H9 (cell line): ENCODE results near the gene DCLK2. TPM values are rescaled to one million over a fixed set of nuclear protein-coding genes. Genes with fewer than 3 reads are reported as not detected.

Experiments used
- DNase-seq: peaks from one replicate; pipeline ENCODE4 v3.0.0-alpha.2; 2017
- H2AFZ ChIP-seq: one replicate; pipeline ENCODE4 v1.6.1; 2013; ENCODE audit warnings: mild to moderate bottlenecking, low read length, control low read depth, moderate library complexity
- H2AK5ac ChIP-seq: 2 replicates; pipeline ENCODE4 v1.6.1; 2013; ENCODE audit warnings: low read length, control low read depth, mixed read lengths; ENCODE audit not compliant: insufficient read length
- H2BK120ac ChIP-seq: one replicate; pipeline ENCODE4 v1.6.1; 2013; ENCODE audit warnings: low read depth, mild to moderate bottlenecking, low read length, control low read depth, inconsistent platforms; ENCODE audit not compliant: poor library complexity, severe bottlenecking
- H2BK12ac ChIP-seq: 2 replicates; pipeline ENCODE4 v1.6.1; 2013; ENCODE audit warnings: low read length, control low read depth, mixed read lengths, low read depth; ENCODE audit not compliant: insufficient read length
- H2BK15ac ChIP-seq: 2 replicates; pipeline ENCODE4 v1.6.1; 2013; ENCODE audit warnings: low read depth, low read length, control low read depth
- H2BK20ac ChIP-seq: one replicate; pipeline ENCODE4 v1.6.1; 2013; ENCODE audit warnings: low read depth, mild to moderate bottlenecking, low read length, control low read depth, inconsistent platforms; ENCODE audit not compliant: poor library complexity, severe bottlenecking
- H2BK5ac ChIP-seq: 2 replicates; pipeline ENCODE4 v1.6.1; 2013; ENCODE audit warnings: low read length, control low read depth, mixed read lengths; ENCODE audit not compliant: insufficient read length
- H3K14ac ChIP-seq: 2 replicates; pipeline ENCODE4 v1.6.1; 2013; ENCODE audit warnings: low read length, control low read depth; ENCODE audit not compliant: insufficient read depth
- H3K18ac ChIP-seq: 2 replicates; pipeline ENCODE4 v1.6.1; 2013; ENCODE audit warnings: low read depth, mild to moderate bottlenecking, mixed read lengths, low read length, control low read depth; ENCODE audit not compliant: insufficient read length
- H3K23ac ChIP-seq: 2 replicates; pipeline ENCODE4 v1.6.1; 2013; ENCODE audit warnings: low read length, control low read depth, mixed read lengths, low read depth; ENCODE audit not compliant: insufficient read length
- H3K23me2 ChIP-seq: 2 replicates; pipeline ENCODE4 v1.6.1; 2013; ENCODE audit warnings: low read depth, mild to moderate bottlenecking, mixed read lengths, low read length, control low read depth; ENCODE audit not compliant: insufficient read length, poor library complexity, severe bottlenecking
- H3K27ac ChIP-seq: 2 replicates; pipeline ENCODE4 v1.5.1; 2013; ENCODE audit warnings: low read length, control low read depth, mixed read lengths, low read depth; ENCODE audit not compliant: insufficient read length
- H3K27me3 ChIP-seq: 2 replicates; pipeline ENCODE4 v1.6.1; 2013; ENCODE audit warnings: low read length, control low read depth, inconsistent platforms; ENCODE audit not compliant: insufficient read depth
- H3K4ac ChIP-seq: 2 replicates; pipeline ENCODE4 v1.6.1; 2013; ENCODE audit warnings: low read depth, mild to moderate bottlenecking, control low read depth, inconsistent platforms, low read length, moderate library complexity
- H3K4me1 ChIP-seq: 2 replicates; pipeline ENCODE4 v1.6.1; 2013; ENCODE audit warnings: low read length, control low read depth, inconsistent platforms; ENCODE audit not compliant: insufficient read depth
- H3K4me2 ChIP-seq: 2 replicates; pipeline ENCODE4 v1.6.1; 2013; ENCODE audit warnings: low read length, control low read depth, mixed read lengths; ENCODE audit not compliant: insufficient read length, insufficient read depth
- H3K56ac ChIP-seq: 2 replicates; pipeline ENCODE4 v1.6.1; 2013; ENCODE audit warnings: low read depth, mild to moderate bottlenecking, mixed read lengths, low read length, control low read depth; ENCODE audit not compliant: insufficient read length
- H3K79me1 ChIP-seq: 2 replicates; pipeline ENCODE4 v1.6.1; 2013; ENCODE audit warnings: low read depth, mild to moderate bottlenecking, moderate library complexity, low read length, control low read depth, inconsistent platforms; ENCODE audit not compliant: insufficient read depth, poor library complexity, severe bottlenecking
- H3K79me2 ChIP-seq: 2 replicates; pipeline ENCODE4 v1.6.1; 2013; ENCODE audit warnings: low read length, control low read depth, inconsistent platforms; ENCODE audit not compliant: insufficient read depth
- H3K9ac ChIP-seq: 2 replicates; pipeline ENCODE4 v1.6.1; 2013; ENCODE audit warnings: low read length, control low read depth, mixed read lengths; ENCODE audit not compliant: insufficient read length; ENCODE audit errors: extremely low read depth
- H3K9me3 ChIP-seq: one replicate; pipeline ENCODE4 v1.6.1; 2013; ENCODE audit warnings: low read depth, low read length, inconsistent platforms; ENCODE audit not compliant: control insufficient read depth
- H3T11ph ChIP-seq: one replicate; pipeline ENCODE4 v1.6.1; 2013; ENCODE audit warnings: mild to moderate bottlenecking, low read length, control low read depth, inconsistent platforms
- H4K20me1 ChIP-seq: one replicate; pipeline ENCODE4 v1.6.1; 2013; ENCODE audit not compliant: control insufficient read depth, insufficient read length, insufficient read depth
- H4K5ac ChIP-seq: 2 replicates; pipeline ENCODE4 v1.6.1; 2013; ENCODE audit warnings: low read depth, mild to moderate bottlenecking, mixed read lengths, low read length, control low read depth; ENCODE audit not compliant: insufficient read length
- H4K8ac ChIP-seq: replicated peaks from 2 replicates; pipeline ENCODE4 v1.6.1; 2013; ENCODE audit warnings: low read length, control low read depth, mixed read lengths, low read depth; ENCODE audit not compliant: insufficient read length
- H4K91ac ChIP-seq: 2 replicates; pipeline ENCODE4 v1.6.1; 2013; ENCODE audit warnings: low read depth, mild to moderate bottlenecking, moderate library complexity, mixed read lengths, low read length, control low read depth; ENCODE audit not compliant: insufficient read length
- H3K27ac Mint-ChIP-seq, 3 experiments: 2 replicates in 2 of 3; 3 replicates in 1 of 3; pipeline ENCODE4 v1.8.0; 2020 to 2021; ENCODE audit warnings: mixed read lengths in 3 of 3, mild to moderate bottlenecking in 1 of 3, moderate library complexity in 1 of 3
- H3K27me3 Mint-ChIP-seq: 2 replicates; pipeline ENCODE4 v1.8.0; 2021; ENCODE audit warnings: low read depth, mild to moderate bottlenecking, moderate library complexity, mixed read lengths
- H3K36me3 Mint-ChIP-seq, 3 experiments: 2 replicates in 2 of 3; 3 replicates in 1 of 3; pipeline ENCODE4 v1.8.0; 2020 to 2021; ENCODE audit warnings: low read depth in 3 of 3, mixed read lengths in 3 of 3; ENCODE audit not compliant: insufficient read depth in 1 of 3
- H3K4me1 Mint-ChIP-seq, 2 experiments: 2 replicates each; pipeline ENCODE4 v1.8.0; 2020; ENCODE audit warnings: mixed read lengths in 2 of 2
- H3K4me3 Mint-ChIP-seq, 2 experiments: 2 replicates in 1 of 2; 3 replicates in 1 of 2; pipeline ENCODE4 v1.8.0; 2020 to 2021; ENCODE audit warnings: mild to moderate bottlenecking in 2 of 2, mixed read lengths in 2 of 2, moderate library complexity in 1 of 2
- H3K9me3 Mint-ChIP-seq, 2 experiments: 2 replicates in 1 of 2; 3 replicates in 1 of 2; pipeline ENCODE4 v1.8.0; 2020; ENCODE audit warnings: mild to moderate bottlenecking in 2 of 2, mixed read lengths in 2 of 2, moderate library complexity in 1 of 2
- WGBS: extraction: QIAGEN DNeasy Blood & Tissue Kit; methylation state at CpG from one replicate; pipeline ENCODE4 v1.1.7; 2013; ENCODE audit warnings: missing lambda C conversion rate, low lambda C conversion rate, mixed read lengths; ENCODE audit not compliant: insufficient read length; ENCODE audit errors: extremely low coverage; 5-methylcytosine and 5-hydroxymethylcytosine counted together
- total RNA-seq: library from RNA; stranded (reverse); gene quantifications from 2 replicates; pipeline ENCODE4 v1.2.1, GENCODE V29; 2021
- TF ChIP-seq, protein P1 (sequence below): fragments of 200-600 bp; sonication (generic); conservative IDR thresholded peaks from 3 replicates; pipeline ENCODE4 v1.8.0; 2021; ENCODE audit warnings: antibody characterized with exemption, mild to moderate bottlenecking

Gene DCLK2
- total RNA-seq, 1 experiment from 2014 or later: 0.33 TPM

DNA sequence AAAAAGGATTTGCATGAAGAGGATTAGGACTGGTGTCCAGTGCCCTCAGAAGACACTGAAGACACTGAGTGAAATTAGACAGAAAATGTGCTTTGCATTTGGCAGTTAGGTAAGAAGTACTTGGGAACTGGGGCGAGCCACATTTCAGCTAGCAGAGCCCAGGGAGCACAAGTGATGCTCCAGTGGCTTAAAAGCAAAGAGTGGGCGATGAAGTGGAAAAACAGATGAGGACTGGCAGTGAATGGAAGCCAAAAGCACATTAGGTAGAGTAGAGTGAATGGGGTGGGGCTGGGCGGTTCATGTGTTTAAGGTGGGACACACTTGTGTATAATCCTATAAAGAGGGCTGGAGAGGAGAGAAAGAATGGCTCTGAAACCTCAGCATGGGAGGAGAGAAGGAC lies 18.4 kb downstream of the DCLK2 start:
- no peak overlapping the region for H2BK12ac ChIP-seq
- H3K56ac ChIP-seq: no peak overlapping the region
- no peak overlapping the region for H2BK120ac ChIP-seq
- TF ChIP-seq, protein P1, sequence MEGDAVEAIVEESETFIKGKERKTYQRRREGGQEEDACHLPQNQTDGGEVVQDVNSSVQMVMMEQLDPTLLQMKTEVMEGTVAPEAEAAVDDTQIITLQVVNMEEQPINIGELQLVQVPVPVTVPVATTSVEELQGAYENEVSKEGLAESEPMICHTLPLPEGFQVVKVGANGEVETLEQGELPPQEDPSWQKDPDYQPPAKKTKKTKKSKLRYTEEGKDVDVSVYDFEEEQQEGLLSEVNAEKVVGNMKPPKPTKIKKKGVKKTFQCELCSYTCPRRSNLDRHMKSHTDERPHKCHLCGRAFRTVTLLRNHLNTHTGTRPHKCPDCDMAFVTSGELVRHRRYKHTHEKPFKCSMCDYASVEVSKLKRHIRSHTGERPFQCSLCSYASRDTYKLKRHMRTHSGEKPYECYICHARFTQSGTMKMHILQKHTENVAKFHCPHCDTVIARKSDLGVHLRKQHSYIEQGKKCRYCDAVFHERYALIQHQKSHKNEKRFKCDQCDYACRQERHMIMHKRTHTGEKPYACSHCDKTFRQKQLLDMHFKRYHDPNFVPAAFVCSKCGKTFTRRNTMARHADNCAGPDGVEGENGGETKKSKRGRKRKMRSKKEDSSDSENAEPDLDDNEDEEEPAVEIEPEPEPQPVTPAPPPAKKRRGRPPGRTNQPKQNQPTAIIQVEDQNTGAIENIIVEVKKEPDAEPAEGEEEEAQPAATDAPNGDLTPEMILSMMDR: no peak
- no peaks in the 10 kb centered on the region for H3K9me3 ChIP-seq
- no peak overlapping the region for H3K23ac ChIP-seq
- H3K14ac ChIP-seq: no peak overlapping the region
- Mint-ChIP-seq H3K36me3 (no peaks in the 10 kb centered on the region), H3K9me3 (no peaks in the 10 kb centered on the region), H3K4me3 (no peak overlapping the region), H3K27me3 (no peaks in the 10 kb centered on the region), H3K27ac (no peak overlapping the region), H3K4me1 (no peaks in the 10 kb centered on the region)
- no CpG with 5 or more reads among the region's 3 CpGs for WGBS
- H4K8ac ChIP-seq: no peak overlapping the region
- H3K27ac ChIP-seq: no peak overlapping the region
- H3T11ph ChIP-seq: no peak overlapping the region
- H2BK15ac ChIP-seq: no peak overlapping the region
- H3K18ac ChIP-seq: no peak overlapping the region
- H4K20me1 ChIP-seq: no peaks in the 10 kb centered on the region
- H3K4ac ChIP-seq: no peak overlapping the region
- H2BK20ac ChIP-seq: no peak overlapping the region
- no peak overlapping the region for H2AK5ac ChIP-seq
- no peaks in the 10 kb centered on the region for H3K27me3 ChIP-seq
- H2BK5ac ChIP-seq: no peak overlapping the region
- H3K4me1 ChIP-seq: no peaks in the 10 kb centered on the region
- H4K91ac ChIP-seq: no peak overlapping the region
- no peak overlapping the region for H3K9ac ChIP-seq
- H4K5ac ChIP-seq: no peak overlapping the region
- H3K23me2 ChIP-seq: no peaks in the 10 kb centered on the region
- no peak for DNase-seq
- H3K79me2 ChIP-seq: no peaks in the 10 kb centered on the region
- no peaks in the 10 kb centered on the region for H3K79me1 ChIP-seq
- H2AFZ ChIP-seq: no peak overlapping the region
- H3K4me2 ChIP-seq: no peak overlapping the region
